ENCODE measurements around the gene BCL2L1.

GRCh38 chr20:31746068-31746878, 23.6 kb upstream of the BCL2L1 start:
- TF ChIP-seq CTCF (IDR thresholded peaks at IDR 0.05) (no peak), ZFX (IDR thresholded peaks at IDR 0.05; ENCODE audit: borderline replicate concordance) (no peak)

Measured in 22Rv1 (cell line).